Stimulated activated naive B cell treated with anti-CD40 and anti-IgM and Interleukin-4, amounts not matched to agents 10 μg/mL and 1 μg/mL and 100 μg/mL, for 72 hours (primary cell): ENCODE data around the gene PATL1.
"Not testable (repeated sequence)": the region's sequence is repeated elsewhere in the genome, so short reads cannot be mapped to it uniquely, and the experiment has no call there.

Experiments used
- ATAC-seq, 2 donors: fragments of 150-1000 bp; cut with Tn5 transposase; replicated peaks; 2 replicates each; pipeline ENCODE4 v1.10.0; 2021; ENCODE audit warnings: moderate library complexity in 1 of 2
- DNase-seq: peaks from one replicate; pipeline ENCODE4 v3.0.0; 2021
- H3K27ac Mint-ChIP-seq: one replicate; pipeline ENCODE4 v1.8.0; 2022; ENCODE audit warnings: mild to moderate bottlenecking, mixed read lengths
- H3K27me3 Mint-ChIP-seq, 2 donors: one replicate each; pipeline ENCODE4 v1.8.0; 2022; ENCODE audit warnings: mixed read lengths in 2 of 2
- H3K36me3 Mint-ChIP-seq, 2 donors: one replicate each; pipeline ENCODE4 v1.8.0; 2022; ENCODE audit warnings: mixed read lengths in 2 of 2, mild to moderate bottlenecking in 1 of 2
- H3K4me1 Mint-ChIP-seq, 2 donors: one replicate each; pipeline ENCODE4 v1.8.0; 2022; ENCODE audit warnings: mixed read lengths in 2 of 2, mild to moderate bottlenecking in 1 of 2
- H3K4me3 Mint-ChIP-seq, 2 donors: one replicate each; pipeline ENCODE4 v1.8.0; 2022; ENCODE audit warnings: mild to moderate bottlenecking in 2 of 2, mixed read lengths in 2 of 2, moderate library complexity in 1 of 2
- H3K9me3 Mint-ChIP-seq, 2 donors: one replicate each; pipeline ENCODE4 v1.8.0; 2022; ENCODE audit warnings: mixed read lengths in 2 of 2, mild to moderate bottlenecking in 1 of 2

The PATL1 gene, protein sequence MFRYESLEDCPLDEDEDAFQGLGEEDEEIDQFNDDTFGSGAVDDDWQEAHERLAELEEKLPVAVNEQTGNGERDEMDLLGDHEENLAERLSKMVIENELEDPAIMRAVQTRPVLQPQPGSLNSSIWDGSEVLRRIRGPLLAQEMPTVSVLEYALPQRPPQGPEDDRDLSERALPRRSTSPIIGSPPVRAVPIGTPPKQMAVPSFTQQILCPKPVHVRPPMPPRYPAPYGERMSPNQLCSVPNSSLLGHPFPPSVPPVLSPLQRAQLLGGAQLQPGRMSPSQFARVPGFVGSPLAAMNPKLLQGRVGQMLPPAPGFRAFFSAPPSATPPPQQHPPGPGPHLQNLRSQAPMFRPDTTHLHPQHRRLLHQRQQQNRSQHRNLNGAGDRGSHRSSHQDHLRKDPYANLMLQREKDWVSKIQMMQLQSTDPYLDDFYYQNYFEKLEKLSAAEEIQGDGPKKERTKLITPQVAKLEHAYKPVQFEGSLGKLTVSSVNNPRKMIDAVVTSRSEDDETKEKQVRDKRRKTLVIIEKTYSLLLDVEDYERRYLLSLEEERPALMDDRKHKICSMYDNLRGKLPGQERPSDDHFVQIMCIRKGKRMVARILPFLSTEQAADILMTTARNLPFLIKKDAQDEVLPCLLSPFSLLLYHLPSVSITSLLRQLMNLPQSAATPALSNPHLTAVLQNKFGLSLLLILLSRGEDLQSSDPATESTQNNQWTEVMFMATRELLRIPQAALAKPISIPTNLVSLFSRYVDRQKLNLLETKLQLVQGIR

DNA sequence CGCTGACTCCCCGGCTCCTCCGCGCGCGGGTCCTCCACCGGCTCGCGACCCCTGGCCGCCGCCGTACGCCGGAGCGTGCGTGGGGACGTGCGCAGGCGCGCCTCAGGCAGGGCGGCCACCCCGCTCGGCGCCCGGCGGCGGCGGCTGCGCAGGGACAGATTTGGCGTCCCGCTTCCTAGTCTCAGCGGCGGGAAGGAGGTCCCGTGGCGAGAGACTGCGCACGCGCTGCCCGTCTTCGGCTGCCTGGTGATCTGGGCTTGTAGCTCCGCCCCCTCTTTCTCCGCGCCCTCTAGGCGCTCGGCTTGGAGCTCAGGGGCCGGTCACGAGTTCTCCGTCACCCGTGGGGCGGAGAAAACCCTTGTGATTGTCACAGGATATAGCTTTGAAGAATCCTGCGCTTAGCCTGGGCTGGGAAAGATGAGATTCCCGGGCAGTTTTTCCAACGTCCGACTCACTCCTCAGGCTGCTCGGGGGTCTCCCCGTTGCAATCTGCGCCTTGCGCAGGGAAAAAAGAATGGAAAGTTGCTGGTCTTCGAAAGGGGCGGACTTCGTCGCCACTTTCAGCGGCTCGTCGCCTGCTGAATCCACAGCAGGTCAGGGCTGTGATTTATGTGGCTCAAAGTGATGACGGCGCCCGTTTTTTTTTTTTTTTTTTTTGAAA, at the start of gene PATL1:
Gene PATL1 (minus strand): TSS at position 88 of the 661 bp plus-strand sequence. CDS start 142 bp downstream, outside the sequence.
- H3K27ac Mint-ChIP-seq: peak within 1 kb of the TSS; percentile 99
- peak within 1 kb of the TSS; percentile 97 to 98 for H3K4me3 Mint-ChIP-seq
- H3K36me3 Mint-ChIP-seq: peaks cover 16 to 18% of the 10 kb centered on the region in 2 donors
- DNase-seq (peak; percentile 99), ATAC-seq (peak; percentile 92 to 94)
- H3K27me3 Mint-ChIP-seq: no peaks in the 10 kb centered on the region
- H3K4me1 Mint-ChIP-seq: peaks cover 20 to 41% of the 10 kb centered on the region in 2 donors
- H3K9me3 Mint-ChIP-seq: no peaks in the 10 kb centered on the region

DNA sequence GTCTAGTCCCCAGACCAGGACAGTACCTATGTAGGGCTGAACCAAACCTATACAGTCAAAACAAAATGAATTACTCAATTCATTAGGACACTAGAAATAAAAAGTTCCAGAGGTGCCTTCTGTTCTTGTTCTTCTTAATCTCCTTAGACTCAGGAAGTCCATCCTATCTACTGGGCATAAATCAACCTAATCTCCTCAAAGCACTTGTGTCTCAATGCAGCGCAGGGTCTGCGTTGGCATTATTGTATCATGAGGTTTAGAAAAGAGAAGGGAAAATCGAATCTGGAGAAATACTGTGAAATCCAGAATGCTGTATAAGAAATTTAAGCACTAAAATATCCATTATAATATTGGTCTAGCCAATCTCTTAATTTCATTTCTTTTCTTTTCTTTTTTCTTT, 47.2 kb upstream of the PATL1 start:
- Mint-ChIP-seq H3K27me3 (peaks cover 10 to 31% of the 10 kb centered on the region in 2 donors), H3K9me3 (no peaks in the 10 kb centered on the region), H3K4me1 (no peaks in the 10 kb centered on the region), H3K4me3 (no peak overlapping the region), H3K36me3 (no peaks in the 10 kb centered on the region), H3K27ac (no peak overlapping the region)
- DNase-seq (no peak), ATAC-seq (no peak)

DNA sequence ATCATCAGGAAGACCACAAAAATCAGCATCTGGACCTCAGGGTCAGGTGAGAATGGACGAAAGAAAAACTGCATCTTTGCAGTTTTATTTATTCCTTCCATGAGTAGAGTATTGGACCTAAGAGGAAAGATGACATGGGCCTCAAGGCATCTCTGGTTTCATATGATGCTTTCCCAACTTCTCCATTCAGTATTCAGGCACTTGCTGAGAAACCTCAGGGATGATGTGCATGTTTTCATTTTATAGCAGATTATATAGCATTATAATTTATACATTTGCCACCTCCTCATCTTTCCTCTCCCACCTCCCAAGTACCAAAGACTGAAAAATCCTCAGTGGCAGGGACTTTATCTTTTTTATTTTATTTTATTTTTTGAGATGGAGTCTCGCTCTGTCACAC, 44.9 kb upstream of the PATL1 start, which contains the start of gene OR10V1:
Gene OR10V1 (minus strand): TSS at position 101 of the 400 bp plus-strand sequence. CDS start 0 bp downstream, at position 101.
- Mint-ChIP-seq H3K27me3 (peaks cover 11 to 26% of the 10 kb centered on the region in 2 donors), H3K36me3 (no peaks in the 10 kb centered on the region), H3K4me1 (no peaks in the 10 kb centered on the region), H3K9me3 (no peaks in the 10 kb centered on the region), H3K4me3 (no peak within 1 kb of the TSS), H3K27ac (no peak within 1 kb of the TSS)
- DNase-seq (no peak), ATAC-seq (no peak)

DNA sequence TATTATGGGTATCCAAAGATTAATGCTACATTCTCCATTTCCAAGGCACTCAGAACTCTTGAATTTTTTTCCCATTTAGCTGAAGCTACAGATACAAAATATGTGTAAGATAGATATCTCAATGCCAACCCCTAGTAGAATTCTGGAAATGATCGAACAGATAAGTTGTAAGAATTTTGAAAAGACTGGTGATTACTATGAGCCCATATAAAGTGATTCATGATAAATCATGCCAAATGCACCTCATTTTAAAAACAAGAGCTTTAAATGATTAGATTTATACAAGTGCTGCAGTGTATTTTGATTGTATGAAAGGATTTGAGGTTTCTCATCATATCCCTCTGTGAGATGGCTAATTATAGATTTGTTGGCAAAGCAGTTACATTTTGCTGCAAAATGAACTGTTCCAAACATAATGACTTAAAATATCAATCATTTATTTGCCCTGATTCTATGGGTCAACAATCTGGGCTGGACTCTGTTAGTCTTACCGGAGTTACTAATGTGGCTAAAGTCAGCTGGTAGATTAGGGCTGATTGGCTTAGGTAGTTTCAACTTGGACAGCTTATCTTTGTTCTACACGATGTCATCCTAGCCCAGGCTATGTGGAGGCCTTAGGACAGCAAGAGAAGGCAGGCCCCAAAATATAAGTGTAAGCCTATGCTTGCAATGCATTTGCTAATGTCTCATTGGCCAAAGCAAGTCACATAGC, 41.5 kb upstream of the PATL1 start:
- Mint-ChIP-seq H3K4me3 (no peak overlapping the region), H3K27ac (no peak overlapping the region)

DNA sequence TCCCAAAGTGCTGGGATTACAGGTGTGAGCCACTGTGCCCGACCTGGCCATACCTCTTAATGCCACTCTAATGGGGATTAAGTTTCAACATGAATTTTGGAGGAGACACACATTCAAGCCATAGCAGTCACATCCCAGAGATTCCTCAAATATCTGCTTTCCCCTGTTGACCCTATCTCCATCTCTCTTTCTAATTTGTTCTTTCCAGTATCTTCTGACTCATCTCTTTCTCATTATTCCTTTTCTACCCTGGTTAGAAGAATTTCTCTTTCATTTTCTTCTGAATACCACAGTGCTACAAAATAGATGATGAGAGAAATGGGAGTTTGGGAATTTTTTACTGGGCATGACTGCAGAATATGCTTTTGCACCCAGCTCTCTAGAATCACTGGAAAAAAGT, 39.7 kb upstream of the PATL1 start:
- no peaks in the 10 kb centered on the region for H3K9me3 Mint-ChIP-seq
- no peaks in the 10 kb centered on the region for H3K4me1 Mint-ChIP-seq
- no peaks in the 10 kb centered on the region for H3K36me3 Mint-ChIP-seq
- DNase-seq: no peak
- H3K27ac Mint-ChIP-seq: no peak overlapping the region
- no peak for ATAC-seq
- no peak overlapping the region for H3K4me3 Mint-ChIP-seq
- peaks cover 26 to 33% of the 10 kb centered on the region in 2 donors for H3K27me3 Mint-ChIP-seq

More for the DNA sequence above, 41.5 kb upstream of the PATL1 start:
- Mint-ChIP-seq H3K4me1 (no peaks in the 10 kb centered on the region), H3K9me3 (no peaks in the 10 kb centered on the region), H3K36me3 (no peaks in the 10 kb centered on the region), H3K27me3 (peaks cover 24 to 27% of the 10 kb centered on the region in 2 donors)
- ATAC-seq (no peak), DNase-seq (no peak)

DNA sequence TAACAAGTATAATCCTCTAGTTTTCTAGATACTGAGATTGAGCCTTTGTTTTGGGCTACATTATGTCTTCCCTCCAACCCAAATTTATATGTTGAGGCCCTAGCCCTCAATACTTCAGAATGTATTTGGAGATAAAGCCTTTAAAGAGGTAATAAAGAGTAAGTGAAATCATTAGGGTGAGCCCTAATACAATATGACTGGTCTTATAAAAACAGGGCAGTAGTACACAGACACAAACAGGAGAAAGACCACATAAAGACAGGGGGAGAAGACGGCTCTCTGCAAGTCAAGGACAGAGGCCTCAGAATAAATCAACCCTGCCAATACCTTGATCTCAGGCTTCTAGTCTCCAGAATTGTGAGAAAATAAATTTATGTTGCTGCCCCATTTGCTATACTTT, 38.5 kb upstream of the PATL1 start:
- H3K27ac Mint-ChIP-seq: no peak overlapping the region
- ATAC-seq (no peak), DNase-seq (no peak)
- H3K4me3 Mint-ChIP-seq: no peak overlapping the region
- no peaks in the 10 kb centered on the region for H3K9me3 Mint-ChIP-seq
- H3K4me1 Mint-ChIP-seq: no peaks in the 10 kb centered on the region
- no peaks in the 10 kb centered on the region for H3K36me3 Mint-ChIP-seq
- peaks cover 18 to 25% of the 10 kb centered on the region in 2 donors for H3K27me3 Mint-ChIP-seq

DNA sequence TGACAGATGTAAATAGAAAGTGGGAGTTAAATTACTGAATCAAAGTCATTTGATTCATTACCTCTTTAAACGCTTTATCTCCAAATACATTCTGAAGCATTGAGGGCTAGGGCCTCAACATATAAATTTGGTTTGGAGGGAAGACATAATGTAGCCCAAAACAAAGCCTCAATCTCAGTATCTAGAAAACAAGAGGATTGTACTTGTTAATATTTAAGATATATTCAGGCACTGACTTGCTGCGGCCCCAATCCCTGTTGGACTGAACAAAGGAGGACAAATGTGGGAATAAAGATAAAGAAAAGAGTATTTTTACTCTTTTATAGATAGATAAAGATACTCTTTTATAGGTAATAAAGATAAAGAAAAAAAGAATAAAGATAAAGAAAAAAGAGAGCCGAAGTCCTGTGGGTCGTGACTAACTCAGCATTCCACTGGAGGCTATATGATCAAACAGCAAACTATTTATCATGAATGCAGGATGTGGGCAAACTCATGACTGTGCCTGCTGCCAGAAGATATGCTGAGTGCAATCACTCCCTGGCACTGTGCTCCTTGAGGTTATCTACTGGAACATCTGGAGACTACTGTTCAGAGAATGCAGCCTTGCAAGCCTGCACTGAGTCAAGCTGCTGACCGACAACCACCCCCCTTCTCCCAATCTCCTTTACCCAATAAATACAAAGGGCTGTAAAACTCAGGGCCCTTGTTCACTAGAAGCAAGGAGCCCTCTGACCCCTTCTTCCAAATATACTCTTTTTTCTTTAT, 37.9 kb upstream of the PATL1 start:
- Mint-ChIP-seq H3K4me1 (no peaks in the 10 kb centered on the region), H3K27me3 (peaks cover 22 to 25% of the 10 kb centered on the region in 2 donors)

DNA sequence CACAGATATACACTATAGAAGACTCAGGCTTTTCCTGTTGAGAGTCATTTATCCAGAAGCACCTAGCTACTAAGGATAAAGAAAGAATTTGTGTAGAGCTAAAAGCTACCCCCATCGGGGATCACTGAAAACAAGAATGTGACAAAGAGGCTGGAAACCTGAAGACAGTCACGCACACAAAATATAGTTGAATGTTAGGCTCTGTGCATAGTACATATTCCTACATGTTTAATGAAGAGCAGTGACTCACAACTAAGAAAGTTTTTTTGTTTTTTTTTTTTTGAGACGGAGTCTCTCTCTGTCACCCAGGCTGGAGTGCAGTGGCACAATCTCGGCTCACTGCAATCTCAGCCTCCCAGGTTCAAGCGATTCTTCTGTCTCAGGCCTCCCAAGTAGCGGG, 36.5 kb upstream of the PATL1 start:
- Mint-ChIP-seq H3K36me3 (no peaks in the 10 kb centered on the region), H3K27ac (no peak overlapping the region), H3K9me3 (no peaks in the 10 kb centered on the region), H3K4me1 (no peaks in the 10 kb centered on the region), H3K27me3 (peaks cover 22 to 25% of the 10 kb centered on the region in 2 donors), H3K4me3 (no peak overlapping the region)
- no peak for DNase-seq
- ATAC-seq: no peak

More for the DNA sequence above, 37.9 kb upstream of the PATL1 start:
- DNase-seq: no peak
- Mint-ChIP-seq H3K9me3 (no peaks in the 10 kb centered on the region), H3K36me3 (no peaks in the 10 kb centered on the region), H3K27ac (no peak overlapping the region), H3K4me3 (no peak overlapping the region)
- no peak for ATAC-seq

DNA sequence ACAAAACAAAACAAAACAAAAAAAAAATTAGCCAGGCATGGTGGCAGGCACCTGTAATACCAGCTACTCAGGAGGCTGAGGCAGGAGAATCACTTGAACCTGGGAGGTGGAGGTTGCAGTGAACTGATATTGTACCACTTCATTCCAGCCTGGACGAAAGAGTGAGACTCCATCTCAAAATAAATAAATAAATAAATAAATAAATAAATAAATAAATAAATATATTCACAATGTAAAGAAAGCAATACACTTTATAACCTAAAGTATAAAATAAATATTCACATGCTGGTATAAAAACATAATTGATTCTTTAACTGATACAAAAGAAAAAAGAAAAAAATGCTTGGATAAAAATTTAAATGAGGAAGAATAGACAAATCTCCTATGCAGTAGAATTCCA, 34.7 kb upstream of the PATL1 start:
- peaks cover 20 to 21% of the 10 kb centered on the region in 2 donors for H3K27me3 Mint-ChIP-seq
- ATAC-seq, H3K4me1 Mint-ChIP-seq, H3K27ac Mint-ChIP-seq, H3K36me3 Mint-ChIP-seq, H3K4me3 Mint-ChIP-seq, H3K9me3 Mint-ChIP-seq, DNase-seq: not testable (repeated sequence)

DNA sequence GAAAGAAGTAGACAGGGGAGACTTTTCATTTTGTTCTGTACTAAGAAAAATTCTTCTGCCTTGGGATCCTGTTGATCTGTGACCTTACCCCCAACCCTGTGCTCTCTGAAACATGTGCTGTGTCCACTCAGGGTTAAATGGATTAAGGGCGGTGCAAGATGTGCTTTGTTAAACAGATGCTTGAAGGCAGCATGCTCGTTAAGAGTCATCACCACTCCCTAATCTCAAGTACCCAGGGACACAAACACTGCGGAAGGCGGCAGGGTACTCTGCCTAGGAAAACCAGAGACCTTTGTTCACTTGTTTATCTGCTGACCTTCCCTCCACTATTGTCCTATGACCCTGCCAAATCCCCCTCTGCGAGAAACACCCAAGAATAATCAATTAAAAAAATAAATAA, 31.3 kb upstream of the PATL1 start:
- not testable (repeated sequence) for H3K27ac Mint-ChIP-seq, H3K4me1 Mint-ChIP-seq, H3K36me3 Mint-ChIP-seq, H3K4me3 Mint-ChIP-seq, ATAC-seq, H3K9me3 Mint-ChIP-seq, DNase-seq
- peaks cover 11 to 13% of the 10 kb centered on the region in 2 donors for H3K27me3 Mint-ChIP-seq

DNA sequence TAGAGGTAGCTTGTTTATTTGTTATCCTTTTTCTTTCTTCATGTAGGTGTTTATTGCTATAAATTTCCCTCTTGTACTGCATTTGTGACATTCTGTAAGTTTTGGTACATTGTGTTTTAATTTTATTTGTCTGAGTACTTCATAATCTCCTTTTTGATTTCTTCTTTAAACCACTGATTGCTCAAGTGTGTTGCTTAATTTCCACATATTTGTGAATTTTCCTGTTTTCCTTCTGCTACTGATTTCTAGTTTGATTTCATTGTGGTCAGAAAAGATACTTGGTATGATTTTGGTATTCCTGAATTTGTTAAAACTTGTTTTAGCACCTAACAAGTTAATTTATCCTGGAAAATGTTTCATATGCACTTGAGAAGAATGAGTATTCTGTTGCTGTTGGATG, 29.7 kb upstream of the PATL1 start:
- ATAC-seq: no peak
- H3K9me3 Mint-ChIP-seq: peaks cover 4 to 6% of the 10 kb centered on the region in 2 donors
- no peaks in the 10 kb centered on the region for H3K4me1 Mint-ChIP-seq
- no peak overlapping the region for H3K27ac Mint-ChIP-seq
- no peak for DNase-seq
- H3K36me3 Mint-ChIP-seq: peaks cover 0 to 3% of the 10 kb centered on the region in 2 donors
- peaks cover 4 to 12% of the 10 kb centered on the region in 2 donors for H3K27me3 Mint-ChIP-seq
- H3K4me3 Mint-ChIP-seq: no peak overlapping the region

DNA sequence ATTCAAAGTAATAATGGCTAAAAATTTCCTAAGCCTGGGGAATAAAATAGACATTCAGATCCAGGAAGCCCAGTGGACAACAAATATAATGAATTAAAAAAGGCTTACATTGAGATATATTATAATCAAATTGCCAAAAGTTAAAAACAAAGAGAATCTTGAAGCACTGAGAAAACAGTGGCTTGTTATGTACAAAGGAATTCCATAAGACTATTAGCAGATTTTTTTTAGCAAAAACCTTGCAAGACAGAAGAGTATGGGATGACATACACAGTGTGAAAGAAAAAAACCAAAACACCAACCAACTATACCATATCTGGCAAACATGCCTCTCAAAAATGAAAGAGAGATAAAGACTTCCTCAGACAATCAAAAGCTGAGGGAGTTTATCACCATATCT, 24.1 kb upstream of the PATL1 start:
- H3K4me3 Mint-ChIP-seq: no peak overlapping the region

DNA sequence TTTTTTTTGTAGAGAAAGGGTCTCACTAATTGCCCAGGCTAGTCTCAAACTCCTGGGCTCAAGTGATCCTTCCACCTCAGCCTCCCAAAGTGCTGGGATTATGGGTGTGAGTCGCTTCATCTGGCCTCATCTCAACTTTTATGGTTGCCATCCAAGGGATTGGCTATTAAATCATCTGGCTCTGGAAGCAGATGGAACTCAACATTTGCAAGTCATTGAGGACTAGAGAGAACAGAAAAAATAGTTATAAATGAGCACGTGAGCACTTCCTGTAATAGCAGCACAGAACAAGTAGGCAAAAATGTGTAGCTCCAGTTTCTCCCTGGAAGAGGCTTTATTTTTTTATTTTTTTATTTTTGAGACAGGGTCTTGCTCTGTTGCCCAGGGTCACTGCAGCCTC, 22.3 kb upstream of the PATL1 start:
- peaks cover 1 to 9% of the 10 kb centered on the region in 2 donors for H3K36me3 Mint-ChIP-seq
- peaks cover 13 to 23% of the 10 kb centered on the region in 2 donors for H3K9me3 Mint-ChIP-seq
- DNase-seq (no peak), ATAC-seq (no peak)
- no peak overlapping the region for H3K4me3 Mint-ChIP-seq
- H3K27ac Mint-ChIP-seq: no peak overlapping the region
- peaks cover 0 to 1% of the 10 kb centered on the region in 2 donors for H3K4me1 Mint-ChIP-seq
- peaks cover 22 to 37% of the 10 kb centered on the region in 2 donors for H3K27me3 Mint-ChIP-seq

More for the DNA sequence above, 24.1 kb upstream of the PATL1 start:
- H3K36me3 Mint-ChIP-seq: peaks cover 0 to 9% of the 10 kb centered on the region in 2 donors
- peaks cover 15 to 23% of the 10 kb centered on the region in 2 donors for H3K9me3 Mint-ChIP-seq
- ATAC-seq (no peak), DNase-seq (no peak)
- H3K27me3 Mint-ChIP-seq: peaks cover 17 to 27% of the 10 kb centered on the region in 2 donors
- peaks cover 0 to 1% of the 10 kb centered on the region in 2 donors for H3K4me1 Mint-ChIP-seq
- H3K27ac Mint-ChIP-seq: no peak overlapping the region
